ENCODE measurements around the gene SPHKAP.
"Not testable (repeated sequence)": the region's sequence is repeated elsewhere in the genome, so short reads cannot be mapped to it uniquely, and the experiment has no call there.

SPHKAP gene

GRCh38 chr2:228181098-228182019, at the start of gene SPHKAP:
TSS of gene SPHKAP (minus strand) at chr2:228181687. CDS start at chr2:228181598, 89 bp downstream.
- no peak for DNase-seq

GRCh38 chr2:228227466-228227865, 46.0 kb upstream of the SPHKAP start:
- no peak for DNase-seq

- DNase-seq: no peak
Observed at GRCh38 chr2:228224410-228224809, 42.9 kb upstream of the SPHKAP start.

- DNase-seq: not testable (repeated sequence)
Observed at GRCh38 chr2:228218593-228218992, 37.1 kb upstream of the SPHKAP start.

- no peak for DNase-seq
Observed at GRCh38 chr2:228197504-228197903, 16.0 kb upstream of the SPHKAP start.

GRCh38 chr2:228180181-228181097, 1.0 kb downstream of the SPHKAP start:
- no peak for DNase-seq

- DNase-seq: no peak
Observed at GRCh38 chr2:228167290-228167689, 14.2 kb downstream of the SPHKAP start.

- no peak for DNase-seq
Observed at GRCh38 chr2:228164718-228165117, 16.8 kb downstream of the SPHKAP start.

- DNase-seq: no peak
Observed at GRCh38 chr2:228157841-228158240, 23.6 kb downstream of the SPHKAP start.

GRCh38 chr2:228144961-228145360, 36.5 kb downstream of the SPHKAP start:
- no peak for DNase-seq

- no peak for DNase-seq
Observed at GRCh38 chr2:228140934-228141528, 40.5 kb downstream of the SPHKAP start.

- DNase-seq: no peak
Observed at GRCh38 chr2:228136027-228136426, 45.5 kb downstream of the SPHKAP start.

- no peak for DNase-seq
Observed at GRCh38 chr2:228135300-228135699, 46.2 kb downstream of the SPHKAP start.

GRCh38 chr2:228131833-228132232, 49.7 kb downstream of the SPHKAP start:
- DNase-seq: no peak

GRCh38 chr2:228126401-228126800, 55.1 kb downstream of the SPHKAP start:
- no peak for DNase-seq

- DNase-seq: no peak
Observed at GRCh38 chr2:228118940-228119339, 62.5 kb downstream of the SPHKAP start.

- DNase-seq: no peak
Observed at GRCh38 chr2:228107846-228108245, 73.6 kb downstream of the SPHKAP start.

- DNase-seq: no peak
Observed at GRCh38 chr2:228105526-228106250, 75.8 kb downstream of the SPHKAP start.

- no peak for DNase-seq
Observed at GRCh38 chr2:228104215-228104614, 77.3 kb downstream of the SPHKAP start.

- no peak for DNase-seq
Observed at GRCh38 chr2:228103379-228103778, 78.1 kb downstream of the SPHKAP start.

- no peak for DNase-seq
Observed at GRCh38 chr2:228102949-228103348, 78.5 kb downstream of the SPHKAP start.

- no peak for DNase-seq
Observed at GRCh38 chr2:228094377-228094921, 87.0 kb downstream of the SPHKAP start.

All from SHP77 (cell line).